Tibial artery (tissue), 4 donors: Measurements from ENCODE around the gene STARD3.
A peak's percentile ranks its signal among the peaks of the same experiment; 100 is the strongest.

Source experiments
- DNase-seq, 2 donors: peaks; one replicate each; pipeline ENCODE4 v3.0.0-alpha.2; 2019
- H3K27ac ChIP-seq, 2 donors: fragments of 200-600 bp; sonication (generic) in 1 of 2; 1 replicate in 1 of 2; 2 replicates in 1 of 2; pipeline ENCODE4 v1.5.1; 2018 to 2019; ENCODE audit warnings: mild to moderate bottlenecking in 1 of 2
- H3K27me3 ChIP-seq, 2 donors: fragments of 200-600 bp; sonication (generic) in 1 of 2; one replicate each; pipeline versions ENCODE4 v1.5.1 to v1.6.0; 2016 to 2019
- H3K36me3 ChIP-seq, 3 donors: fragments of 200-600 bp; sonication (generic) in 2 of 3; one replicate each; pipeline ENCODE4 v1.5.1; 2016 to 2019; ENCODE audit warnings: mild to moderate bottlenecking in 2 of 3
- H3K4me1 ChIP-seq, 4 donors: fragments of 200-600 bp; sonication (generic) in 2 of 4; 1 replicate in 3 of 4; 2 replicates in 1 of 4; pipeline ENCODE4 v1.5.1; 2016 to 2019
- H3K4me3 ChIP-seq, 2 donors: fragments of 200-600 bp; sonication (generic) in 1 of 2; 1 replicate in 1 of 2; 2 replicates in 1 of 2; pipeline ENCODE4 v1.5.1; 2018 to 2019; ENCODE audit warnings: mild to moderate bottlenecking in 2 of 2
- H3K9me3 ChIP-seq, 3 donors: fragments of 200-600 bp; sonication (generic) in 1 of 3; one replicate each; pipeline ENCODE4 v1.5.1; 2016 to 2019
- intact Hi-C: fragments of 100-400 bp; cut with DNase I; formaldehyde crosslinking; loops from one replicate; pipeline ENCODE4 v1.15.0; 2023; ENCODE audit warnings: low total_unique reads
- TF ChIP-seq, protein P1 (sequence below), 2 experiments: fragments of 200-600 bp in 1 of 2; fragments of 450-650 bp in 1 of 2; IDR thresholded peaks; one replicate each; pipeline ENCODE4 v1.5.1; 2017 to 2019; ENCODE audit warnings: antibody characterized with exemption in 2 of 2, mild to moderate bottlenecking in 1 of 2, moderate library complexity in 1 of 2

The STARD3 gene

DNA sequence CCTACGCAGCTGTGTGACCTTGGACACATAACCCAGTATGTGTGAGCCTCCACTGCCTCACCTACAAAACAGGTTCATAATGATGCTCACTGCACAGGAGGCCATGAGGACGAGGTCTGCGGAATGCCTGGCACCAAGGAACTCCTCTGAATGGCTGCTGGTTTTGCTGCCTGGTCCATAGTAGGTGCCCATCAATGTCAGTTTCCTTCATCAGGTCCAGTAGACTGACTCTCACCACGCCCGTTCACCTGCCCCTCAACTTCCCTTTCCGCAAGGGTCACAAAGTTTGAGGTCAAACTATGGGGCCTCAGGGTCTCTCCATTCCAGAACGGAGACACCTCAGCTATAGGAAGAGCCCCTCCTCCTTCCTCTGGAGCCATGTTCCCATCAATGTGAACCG, 40.1 kb downstream of the STARD3 start:
- Histone ChIP-seq H3K4me1 (peaks cover 7 to 73% (median 49%) of the 10 kb centered on the region in 4 donors), H3K4me3 (peak overlapping the region in 1 of 2 donors; percentile 27), H3K9me3 (no peaks in the 10 kb centered on the region), H3K36me3 (peaks cover 0 to 15% (median 0%) of the 10 kb centered on the region in 3 donors), H3K27me3 (no peaks in the 10 kb centered on the region), H3K27ac (peak overlapping the region; percentile 84 to 88)
- no peak for DNase-seq
- intact Hi-C loops: no loop called here
- TF ChIP-seq, protein P1, sequence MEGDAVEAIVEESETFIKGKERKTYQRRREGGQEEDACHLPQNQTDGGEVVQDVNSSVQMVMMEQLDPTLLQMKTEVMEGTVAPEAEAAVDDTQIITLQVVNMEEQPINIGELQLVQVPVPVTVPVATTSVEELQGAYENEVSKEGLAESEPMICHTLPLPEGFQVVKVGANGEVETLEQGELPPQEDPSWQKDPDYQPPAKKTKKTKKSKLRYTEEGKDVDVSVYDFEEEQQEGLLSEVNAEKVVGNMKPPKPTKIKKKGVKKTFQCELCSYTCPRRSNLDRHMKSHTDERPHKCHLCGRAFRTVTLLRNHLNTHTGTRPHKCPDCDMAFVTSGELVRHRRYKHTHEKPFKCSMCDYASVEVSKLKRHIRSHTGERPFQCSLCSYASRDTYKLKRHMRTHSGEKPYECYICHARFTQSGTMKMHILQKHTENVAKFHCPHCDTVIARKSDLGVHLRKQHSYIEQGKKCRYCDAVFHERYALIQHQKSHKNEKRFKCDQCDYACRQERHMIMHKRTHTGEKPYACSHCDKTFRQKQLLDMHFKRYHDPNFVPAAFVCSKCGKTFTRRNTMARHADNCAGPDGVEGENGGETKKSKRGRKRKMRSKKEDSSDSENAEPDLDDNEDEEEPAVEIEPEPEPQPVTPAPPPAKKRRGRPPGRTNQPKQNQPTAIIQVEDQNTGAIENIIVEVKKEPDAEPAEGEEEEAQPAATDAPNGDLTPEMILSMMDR (IDR thresholded peaks at IDR 0.05): no peak

DNA sequence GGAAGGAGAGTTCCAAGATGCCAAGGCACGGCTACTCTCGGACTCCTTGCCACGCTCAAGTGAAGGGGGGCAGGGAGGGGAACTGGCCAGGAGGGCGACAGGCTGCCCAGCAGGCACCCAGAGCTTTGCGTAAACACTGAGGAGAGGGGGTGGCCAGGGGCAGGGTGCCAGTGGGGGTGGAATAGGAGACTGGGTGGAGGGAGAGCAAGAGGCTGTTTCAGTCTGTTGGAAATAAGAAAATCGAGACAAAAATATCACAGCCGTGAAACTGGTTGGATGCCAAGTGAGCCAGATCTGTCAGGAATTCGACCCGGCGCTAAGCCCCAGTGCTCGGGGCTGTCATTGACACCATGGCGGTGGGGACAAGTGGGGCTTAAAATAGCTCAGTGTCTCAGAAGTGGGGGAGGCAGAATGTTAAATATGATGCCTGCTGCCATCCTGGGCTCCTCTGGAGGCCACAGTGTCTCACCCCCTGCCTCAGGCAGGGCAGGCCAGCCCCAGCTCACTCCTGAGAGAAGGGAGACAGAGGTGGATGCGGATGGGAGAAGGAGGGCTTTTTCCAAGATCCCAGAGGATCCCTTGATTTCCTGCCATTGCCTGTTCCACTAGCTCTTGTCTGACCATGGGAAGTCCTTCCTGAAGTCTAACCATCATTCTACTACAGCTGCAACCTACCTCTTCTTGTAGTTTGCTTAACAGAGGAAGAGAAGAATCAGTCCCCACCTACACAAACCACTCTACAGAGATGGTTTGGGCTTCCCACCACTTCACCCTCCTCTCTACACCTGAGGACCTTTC, 40.8 kb downstream of the STARD3 start:
- intact Hi-C loops: no loop called here
- TF ChIP-seq, protein P1 (IDR thresholded peaks at IDR 0.05): no peak
- Histone ChIP-seq H3K27me3 (no peaks in the 10 kb centered on the region), H3K9me3 (no peaks in the 10 kb centered on the region), H3K4me1 (peaks cover 7 to 67% (median 47%) of the 10 kb centered on the region in 4 donors), H3K27ac (peak overlapping the region; percentile 84 to 88), H3K4me3 (peak overlapping the region in 1 of 2 donors; percentile 27), H3K36me3 (peaks cover 0 to 22% (median 0%) of the 10 kb centered on the region in 3 donors)
- peak; percentile 80 to 97 for DNase-seq

DNA sequence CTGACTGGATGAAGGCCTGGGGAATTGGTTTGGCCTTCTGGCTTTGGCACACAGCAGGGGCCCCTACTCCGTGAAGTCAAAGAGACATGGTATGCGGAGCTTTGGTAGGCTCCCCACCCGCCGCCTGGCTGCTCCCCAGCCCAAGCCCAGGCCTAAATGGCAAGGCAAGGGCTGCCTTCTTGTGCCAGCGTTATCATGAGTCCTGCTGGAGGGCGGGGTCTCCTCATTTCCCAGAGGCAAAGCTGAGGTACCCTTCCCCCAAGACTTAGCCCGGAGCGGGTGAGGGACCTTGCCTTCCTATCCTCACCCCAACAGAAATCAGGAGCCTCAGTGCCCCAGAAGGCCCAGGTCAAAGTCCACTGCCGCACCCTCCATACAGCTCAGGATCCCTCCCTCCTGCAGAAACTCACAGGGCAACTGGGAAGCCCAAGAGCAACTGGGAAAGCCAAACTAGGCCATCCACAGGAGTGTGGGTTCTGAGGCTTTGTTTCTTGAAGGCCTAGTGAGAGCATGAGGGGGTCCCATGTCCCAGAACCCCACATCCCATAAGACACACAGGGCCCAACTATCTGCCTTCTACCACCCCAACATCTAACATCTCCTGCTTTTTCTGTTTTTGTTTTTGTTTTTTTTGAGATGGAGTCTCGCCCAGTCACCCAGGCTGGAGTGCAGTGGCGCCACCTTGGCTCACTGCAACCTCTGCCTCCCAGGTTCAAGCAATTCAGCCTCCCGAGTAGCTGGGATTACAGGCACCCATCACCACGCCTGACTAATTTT, 41.6 kb downstream of the STARD3 start:
- Histone ChIP-seq H3K36me3 (peaks cover 0 to 30% (median 0%) of the 10 kb centered on the region in 3 donors), H3K27me3 (no peaks in the 10 kb centered on the region), H3K9me3 (no peaks in the 10 kb centered on the region), H3K4me1 (peaks cover 7 to 67% (median 47%) of the 10 kb centered on the region in 4 donors), H3K27ac (peak overlapping the region; percentile 84 to 88), H3K4me3 (no peak overlapping the region)
- intact Hi-C loops: no loop called here
- TF ChIP-seq, protein P1 (IDR thresholded peaks at IDR 0.05): no peak
- DNase-seq: no peak

DNA sequence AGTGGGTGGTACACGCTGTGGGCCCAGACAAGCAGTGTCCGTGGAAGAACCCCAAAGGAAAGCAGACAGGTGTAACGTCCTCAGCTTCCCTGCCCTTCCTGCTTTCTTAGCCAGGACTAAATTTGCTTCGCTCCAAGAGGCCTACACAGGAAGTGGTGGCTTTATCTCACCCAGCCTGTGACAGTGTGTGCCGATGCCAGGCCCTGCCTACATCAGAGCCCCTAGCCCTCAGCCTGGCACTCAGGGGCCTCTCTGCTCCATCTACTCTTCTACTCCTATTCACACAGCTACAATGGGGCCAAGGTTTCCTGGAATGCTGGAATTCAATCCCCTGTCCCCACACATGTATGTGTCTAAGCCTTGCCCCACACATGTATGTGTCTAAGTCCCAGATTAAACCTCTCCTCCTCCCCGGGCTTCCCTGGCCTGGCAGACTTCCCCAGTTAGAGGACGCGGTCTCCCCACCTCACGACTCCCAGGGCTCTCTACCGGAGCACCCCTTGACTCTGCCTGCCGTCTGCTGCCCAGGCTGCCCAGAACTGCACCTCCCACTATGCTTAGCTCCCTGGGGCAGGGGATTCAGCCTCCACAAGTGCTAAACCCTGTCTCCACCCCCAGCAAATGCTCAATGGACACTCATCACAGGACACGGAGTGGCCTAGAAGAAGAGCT, 42.7 kb downstream of the STARD3 start:
- no peak for DNase-seq
- peaks cover 7 to 59% (median 40%) of the 10 kb centered on the region in 4 donors for H3K4me1 ChIP-seq
- no peaks in the 10 kb centered on the region for H3K27me3 ChIP-seq
- no peaks in the 10 kb centered on the region for H3K9me3 ChIP-seq
- TF ChIP-seq, protein P1 (IDR thresholded peaks at IDR 0.05): no peak
- intact Hi-C loops: no loop called here
- peaks cover 0 to 41% (median 0%) of the 10 kb centered on the region in 3 donors for H3K36me3 ChIP-seq
- H3K4me3 ChIP-seq: no peak overlapping the region
- peak overlapping the region; percentile 84 to 88 for H3K27ac ChIP-seq

DNA sequence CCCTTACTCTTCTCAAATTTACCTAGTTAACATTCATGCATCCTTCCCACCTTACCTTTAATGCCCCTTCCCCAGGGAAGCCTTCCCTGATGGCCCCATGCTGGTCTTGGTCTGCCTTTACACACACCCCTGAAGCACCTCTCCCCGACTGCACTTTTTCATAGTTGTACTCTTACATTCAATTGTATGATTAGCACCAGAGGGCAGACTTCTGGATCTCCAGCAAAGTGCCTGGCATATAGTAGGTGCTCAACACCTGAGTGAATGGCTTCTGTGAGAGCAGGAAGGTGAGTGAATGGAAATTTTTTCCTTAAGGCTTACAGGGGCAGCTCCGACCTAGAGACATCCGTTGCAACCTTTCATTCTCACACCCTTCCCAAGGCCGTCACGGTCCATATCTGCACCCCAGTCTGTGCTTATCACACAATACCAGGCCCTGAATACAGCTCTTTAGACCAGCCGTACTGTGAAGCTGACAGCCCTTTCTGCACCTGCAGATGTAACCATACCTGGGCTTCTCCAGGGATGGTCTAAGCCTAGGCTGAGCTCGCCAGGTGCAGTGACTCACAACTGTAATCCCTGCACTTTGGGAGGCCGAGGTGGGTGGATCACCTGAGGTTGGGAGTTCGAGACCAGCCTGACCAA, 46.5 kb downstream of the STARD3 start:
- DNase-seq: no peak
- H3K9me3 ChIP-seq: no peaks in the 10 kb centered on the region
- no peaks in the 10 kb centered on the region for H3K27me3 ChIP-seq
- no peak overlapping the region for H3K4me3 ChIP-seq
- peaks cover 0 to 30% (median 7%) of the 10 kb centered on the region in 4 donors for H3K4me1 ChIP-seq
- intact Hi-C loops: no loop called here
- H3K27ac ChIP-seq: no peak overlapping the region
- TF ChIP-seq, protein P1 (IDR thresholded peaks at IDR 0.05): no peak
- peaks cover 0 to 53% (median 0%) of the 10 kb centered on the region in 3 donors for H3K36me3 ChIP-seq
